DOHH2 (cell line): ENCODE results near the gene FZR1.

Experiments
- H3F3A ChIP-seq: fragments of 200-600 bp; sonication (generic), shearing (Covaris generic); 2 replicates; pipeline ENCODE4 v1.6.0; 2016; ENCODE audit warnings: antibody characterized with exemption, mild to moderate bottlenecking; ENCODE audit not compliant: control insufficient read depth, insufficient read depth
- H3K27ac ChIP-seq: fragments of 200-600 bp; sonication (generic); 2 replicates; pipeline ENCODE4 v1.5.1; 2014; ENCODE audit warnings: low read depth, mild to moderate bottlenecking, low read length, moderate library complexity
- H3K27me3 ChIP-seq: fragments of 200-600 bp; sonication (generic); 2 replicates; pipeline ENCODE4 v1.6.1; 2014; ENCODE audit warnings: mild to moderate bottlenecking, low read length, mixed read lengths; ENCODE audit not compliant: control insufficient read depth
- H3K36me3 ChIP-seq: fragments of 200-600 bp; sonication (generic); 2 replicates; pipeline ENCODE4 v1.6.1; 2014; ENCODE audit warnings: mild to moderate bottlenecking, low read length, moderate library complexity, mixed read lengths; ENCODE audit not compliant: control insufficient read depth
- H3K4me1 ChIP-seq: fragments of 200-600 bp; sonication (generic); 2 replicates; pipeline ENCODE4 v1.6.1; 2014; ENCODE audit warnings: mild to moderate bottlenecking, low read length, mixed read lengths; ENCODE audit not compliant: control insufficient read depth
- H3K4me2 ChIP-seq: fragments of 200-600 bp; sonication (generic); 2 replicates; pipeline ENCODE4 v1.6.0; 2014; ENCODE audit warnings: mild to moderate bottlenecking, low read length, moderate library complexity
- H3K4me3 ChIP-seq: fragments of 200-600 bp; sonication (generic); 2 replicates; pipeline ENCODE4 v1.5.1; 2014; ENCODE audit warnings: mild to moderate bottlenecking, low read length, mixed read lengths
- H3K79me2 ChIP-seq: fragments of 200-600 bp; sonication (generic); 2 replicates; pipeline ENCODE4 v1.6.1; 2014; ENCODE audit warnings: mild to moderate bottlenecking, low read length, mixed read lengths; ENCODE audit not compliant: control insufficient read depth
- H3K9me2 ChIP-seq: fragments of 200-600 bp; sonication (generic); replicated peaks from 2 replicates; pipeline ENCODE4 v1.6.1; 2014; ENCODE audit warnings: mild to moderate bottlenecking, low read length, mixed read lengths; ENCODE audit not compliant: control insufficient read depth
- H3K9me3 ChIP-seq: fragments of 200-600 bp; sonication (generic); 2 replicates; pipeline ENCODE4 v1.6.1; 2014; ENCODE audit warnings: antibody characterized with exemption, low read length, mixed read lengths; ENCODE audit not compliant: control insufficient read depth, insufficient read depth
- H4K20me1 ChIP-seq: fragments of 200-600 bp; sonication (generic); 2 replicates; pipeline ENCODE4 v1.6.0; 2014; ENCODE audit warnings: low read depth, mild to moderate bottlenecking, antibody characterized with exemption, low read length, moderate library complexity; ENCODE audit not compliant: control insufficient read depth, insufficient read depth
- EZH2phosphoT487 ChIP-seq: fragments of 200-600 bp; sonication (generic); IDR thresholded peaks from 2 replicates; pipeline ENCODE4 v1.6.1; 2017; ENCODE audit warnings: borderline replicate concordance, mild to moderate bottlenecking, antibody characterized with exemption, low read length, moderate library complexity, mixed read lengths
- TF ChIP-seq, protein P1 (sequence below): fragments of 200-600 bp; sonication (generic); IDR thresholded peaks from one replicate; pipeline ENCODE4 v1.5.1; 2014; ENCODE audit warnings: antibody characterized with exemption, mild to moderate bottlenecking, low read depth, low read length; ENCODE audit not compliant: poor library complexity, severe bottlenecking

The FZR1 gene

GRCh38 chr19:3505598-3506383, at the start of gene FZR1:
TSS of gene FZR1 (plus strand) at chr19:3506311. CDS start at chr19:3522990, 16,679 bp downstream.
- Histone ChIP-seq H3K4me2 (peak within 1 kb of the TSS; percentile 93), H3K9me3 (no peaks in the 10 kb centered on the region), H3K79me2 (peaks cover 46% of the 10 kb centered on the region), H3K4me1 (peaks cover 25% of the 10 kb centered on the region), H3K27me3 (no peaks in the 10 kb centered on the region), H3K36me3 (peaks cover 31% of the 10 kb centered on the region), H3K4me3 (peak within 1 kb of the TSS; percentile 89), H3K9me2 (no peaks in the 10 kb centered on the region), H4K20me1 (peaks cover 10% of the 10 kb centered on the region; the same call in 1 of the 2 replicates), H3F3A (no peaks in the 10 kb centered on the region; the same call in 1 of the 2 replicates), H3K27ac (peak within 1 kb of the TSS; percentile 51)
- TF ChIP-seq, protein P1, sequence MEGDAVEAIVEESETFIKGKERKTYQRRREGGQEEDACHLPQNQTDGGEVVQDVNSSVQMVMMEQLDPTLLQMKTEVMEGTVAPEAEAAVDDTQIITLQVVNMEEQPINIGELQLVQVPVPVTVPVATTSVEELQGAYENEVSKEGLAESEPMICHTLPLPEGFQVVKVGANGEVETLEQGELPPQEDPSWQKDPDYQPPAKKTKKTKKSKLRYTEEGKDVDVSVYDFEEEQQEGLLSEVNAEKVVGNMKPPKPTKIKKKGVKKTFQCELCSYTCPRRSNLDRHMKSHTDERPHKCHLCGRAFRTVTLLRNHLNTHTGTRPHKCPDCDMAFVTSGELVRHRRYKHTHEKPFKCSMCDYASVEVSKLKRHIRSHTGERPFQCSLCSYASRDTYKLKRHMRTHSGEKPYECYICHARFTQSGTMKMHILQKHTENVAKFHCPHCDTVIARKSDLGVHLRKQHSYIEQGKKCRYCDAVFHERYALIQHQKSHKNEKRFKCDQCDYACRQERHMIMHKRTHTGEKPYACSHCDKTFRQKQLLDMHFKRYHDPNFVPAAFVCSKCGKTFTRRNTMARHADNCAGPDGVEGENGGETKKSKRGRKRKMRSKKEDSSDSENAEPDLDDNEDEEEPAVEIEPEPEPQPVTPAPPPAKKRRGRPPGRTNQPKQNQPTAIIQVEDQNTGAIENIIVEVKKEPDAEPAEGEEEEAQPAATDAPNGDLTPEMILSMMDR: no peak
- TF ChIP-seq EZH2phosphoT487: no peak

DNA sequence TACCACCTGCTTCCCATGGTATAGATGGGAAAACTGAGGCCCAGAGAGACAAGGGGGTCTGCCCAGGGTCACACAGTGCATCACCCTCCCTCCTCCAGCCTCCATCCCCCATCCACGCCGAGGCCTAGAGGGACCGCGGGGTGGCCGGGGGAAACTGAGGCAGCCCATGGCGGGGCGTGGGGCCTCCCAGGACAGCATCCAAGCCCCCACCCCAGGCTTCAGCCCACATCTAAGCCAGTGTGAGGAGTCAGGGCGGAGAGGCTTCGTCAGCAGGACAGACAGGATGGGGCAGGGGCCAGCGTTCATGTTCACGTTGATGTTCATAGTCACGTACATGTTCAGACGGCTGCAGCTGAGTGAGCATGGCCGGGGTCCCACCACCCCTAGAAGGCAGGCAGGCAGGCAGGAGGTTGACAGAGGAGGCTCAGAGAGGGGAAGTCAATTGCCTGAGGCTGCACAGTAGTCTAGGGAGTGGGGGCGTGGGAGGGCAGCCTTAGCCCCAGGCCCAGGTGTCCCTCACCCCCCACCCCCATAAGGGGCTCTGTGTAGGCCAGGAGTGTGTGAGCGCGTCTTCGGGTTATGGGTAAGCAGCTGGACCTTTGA, 49.1 kb upstream of the FZR1 start:
- Histone ChIP-seq H3K27ac (no peak overlapping the region), H3K36me3 (no peaks in the 10 kb centered on the region), H3K9me2 (no peaks in the 10 kb centered on the region), H4K20me1 (no peaks in the 10 kb centered on the region), H3K79me2 (no peaks in the 10 kb centered on the region), H3K4me2 (no peak overlapping the region), H3K9me3 (no peaks in the 10 kb centered on the region), H3K4me3 (no peak overlapping the region), H3F3A (no peaks in the 10 kb centered on the region), H3K27me3 (no peaks in the 10 kb centered on the region), H3K4me1 (no peaks in the 10 kb centered on the region)
- no peak for TF ChIP-seq EZH2phosphoT487
- TF ChIP-seq, protein P1: no peak

DNA sequence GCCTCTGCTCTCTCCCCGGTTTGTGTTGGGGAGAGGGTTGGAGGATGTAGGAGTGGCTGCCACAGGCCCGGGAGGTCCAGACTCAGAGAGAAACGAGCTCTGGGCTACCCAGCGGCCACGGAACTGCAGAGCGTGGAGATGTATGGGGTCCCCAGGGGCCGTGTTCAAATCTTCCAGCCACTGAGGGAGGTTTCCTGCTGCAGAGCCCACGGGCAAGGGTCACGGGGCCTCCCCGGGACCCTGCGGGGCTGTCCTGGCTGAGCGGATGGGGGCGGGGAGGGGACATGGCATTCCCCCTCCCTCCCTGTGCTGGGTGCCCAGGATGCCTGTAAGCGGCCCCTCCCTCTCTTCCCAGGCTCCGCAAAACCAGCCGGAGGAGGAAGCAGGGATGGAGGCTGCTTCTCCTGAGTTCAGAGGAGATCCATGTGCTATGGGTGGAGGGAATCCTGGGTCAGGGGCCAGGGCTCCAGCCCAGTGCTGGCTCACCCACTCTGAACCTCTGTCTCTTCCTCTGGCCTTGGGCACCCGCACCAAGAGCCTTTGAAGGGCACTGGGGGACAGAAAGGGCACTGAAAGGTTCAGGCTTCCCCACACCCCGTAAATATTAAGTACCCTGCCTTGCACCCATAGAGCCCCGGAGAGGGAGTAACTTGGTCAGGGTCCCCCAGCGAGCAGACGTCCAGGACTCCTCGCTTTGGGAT, 48.4 kb upstream of the FZR1 start:
- Histone ChIP-seq H3K4me3 (no peak overlapping the region), H3K4me2 (no peak overlapping the region), H4K20me1 (no peaks in the 10 kb centered on the region), H3K9me2 (no peaks in the 10 kb centered on the region), H3K4me1 (no peaks in the 10 kb centered on the region), H3F3A (no peaks in the 10 kb centered on the region), H3K79me2 (no peaks in the 10 kb centered on the region), H3K9me3 (no peaks in the 10 kb centered on the region), H3K27ac (no peak overlapping the region), H3K27me3 (no peaks in the 10 kb centered on the region), H3K36me3 (no peaks in the 10 kb centered on the region)
- TF ChIP-seq, protein P1: no peak
- TF ChIP-seq EZH2phosphoT487: no peak
